ENCODE results near the gene GRIN3A. TPM values are rescaled to one million over a fixed set of nuclear protein-coding genes. Genes with fewer than 3 reads are reported as not detected.

GRIN3A gene
- not detected in 2 replicates for total RNA-seq

GRCh38 chr9:101738566-101739183 is at the start of gene GRIN3A:
TSS of gene GRIN3A (minus strand) at chr9:101738647. CDS start at chr9:101737979, 668 bp downstream.

DNA sequence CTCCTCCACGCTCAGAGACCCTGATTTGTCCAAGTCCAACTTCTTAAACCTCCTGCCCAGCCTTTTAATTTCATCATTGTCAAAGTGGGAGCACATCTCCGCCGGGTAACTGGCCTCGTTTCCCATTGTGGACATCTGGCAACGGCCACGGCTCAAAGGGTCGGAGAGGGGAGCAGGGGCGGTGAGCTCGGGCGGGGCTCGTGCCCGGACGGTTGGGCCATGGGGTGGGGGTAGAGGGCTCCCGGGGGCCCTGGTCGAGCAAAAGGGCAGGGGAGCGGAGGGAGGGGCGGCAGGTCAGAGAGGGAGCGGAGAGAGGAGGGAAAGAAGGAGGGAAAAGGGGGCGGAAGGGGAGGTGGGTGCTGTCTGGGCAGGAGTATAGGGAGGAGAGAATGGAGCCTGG is 143.7 kb downstream of the GRIN3A start, which contains the start of gene PPP3R2:
TSS of gene PPP3R2 (minus strand) at position 174 of the 400 bp plus-strand sequence. CDS start at position 126, 48 bp downstream.

GRCh38 chr9:101533334-101534204 is 204.9 kb downstream of the GRIN3A start, which contains the start of gene RNF20:
TSS of gene RNF20 (plus strand) at chr9:101533853. CDS start at chr9:101535424, 1,571 bp downstream.

Other genes with a start within 250 kb of the GRIN3A start
- 36.4 and 45.4 TPM in 2 replicates for gene RNF20, start 204.8 kb downstream of the GRIN3A start, total RNA-seq
- not detected in 2 replicates for gene PPP3R2, start 143.7 kb downstream of the GRIN3A start, total RNA-seq